ENCODE data around the gene SMIM15. TPM values are rescaled to one million over a fixed set of nuclear protein-coding genes. Genes with fewer than 3 reads are reported as not detected.

SMIM15 gene
- total and polyA plus RNA-seq, 10 of the 15 experiments (the other 5 are each of a cell fraction or from before 2014, with no cell fraction given): 13.8 to 83.3 (median 53.9) TPM

DNA sequence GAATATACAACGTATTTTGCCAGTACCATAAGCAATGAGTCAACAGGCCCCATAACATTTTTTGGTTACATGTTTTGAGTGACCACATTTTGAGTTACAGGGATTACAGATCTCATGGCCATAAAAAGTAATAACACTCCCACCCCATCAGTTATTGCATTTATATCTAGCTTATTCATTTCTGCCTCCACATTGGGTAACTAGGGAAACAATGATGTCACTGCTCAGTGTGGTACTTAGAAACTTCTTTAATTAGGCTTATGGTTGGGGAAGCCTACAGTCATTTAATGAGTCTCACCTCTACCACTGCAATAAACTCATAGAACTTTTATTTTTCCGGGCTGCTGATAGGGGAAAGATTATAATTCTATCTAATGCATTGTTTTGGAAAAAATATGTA is 39.9 kb upstream of the SMIM15 start (continued):
- no peak for TF ChIP-seq ATF3 (IDR thresholded peaks at IDR 0.05; ENCODE audit: borderline replicate concordance, extremely low read depth, low read depth, low read length)
- peak; percentile 42; the same call in 1 of the 2 replicates for TF ChIP-seq TCF12 (IDR thresholded peaks at IDR 0.05; ENCODE audit: low read depth, low read length)
- no peak for TF ChIP-seq KLF5 (IDR thresholded peaks at IDR 0.05; ENCODE audit: partially characterized antibody)
- TF ChIP-seq ZBTB40 (IDR thresholded peaks at IDR 0.05; ENCODE audit: borderline replicate concordance): no peak; the same call in 1 of the 2 replicates
- peak; percentile 83 for TF ChIP-seq BMI1 (IDR thresholded peaks at IDR 0.05; ENCODE audit: borderline replicate concordance)
- TF ChIP-seq KAT2A (conservative IDR thresholded peaks at IDR 0.05; ENCODE audit: control insufficient read depth, low read depth, low read length): no peak
- no peak for TF ChIP-seq NBN (IDR thresholded peaks at IDR 0.05)
- no peak for TF ChIP-seq BRCA1 (IDR thresholded peaks at IDR 0.05; ENCODE audit: low read depth, low read length)
- no peak for TF ChIP-seq HCFC1 (IDR thresholded peaks at IDR 0.05; ENCODE audit: low read length)
- 0 out of 2 replicates have a peak, but pooled peaks have one; percentile 24 for TF ChIP-seq TCF7 (IDR thresholded peaks at IDR 0.05; ENCODE audit: borderline replicate concordance)
- TF ChIP-seq NR2C2 (IDR thresholded peaks at IDR 0.05; ENCODE audit: borderline replicate concordance, control insufficient read depth, insufficient read length, low read depth): no peak
- no peak for TF ChIP-seq PML (IDR thresholded peaks at IDR 0.05; ENCODE audit: low read length)
- TF ChIP-seq MYB (IDR thresholded peaks at IDR 0.05; ENCODE audit: borderline replicate concordance, low read depth, low read length): no peak
- no peak for TF ChIP-seq SREBF2 (IDR thresholded peaks at IDR 0.05; ENCODE audit: low read length)
- TF ChIP-seq, protein P1, sequence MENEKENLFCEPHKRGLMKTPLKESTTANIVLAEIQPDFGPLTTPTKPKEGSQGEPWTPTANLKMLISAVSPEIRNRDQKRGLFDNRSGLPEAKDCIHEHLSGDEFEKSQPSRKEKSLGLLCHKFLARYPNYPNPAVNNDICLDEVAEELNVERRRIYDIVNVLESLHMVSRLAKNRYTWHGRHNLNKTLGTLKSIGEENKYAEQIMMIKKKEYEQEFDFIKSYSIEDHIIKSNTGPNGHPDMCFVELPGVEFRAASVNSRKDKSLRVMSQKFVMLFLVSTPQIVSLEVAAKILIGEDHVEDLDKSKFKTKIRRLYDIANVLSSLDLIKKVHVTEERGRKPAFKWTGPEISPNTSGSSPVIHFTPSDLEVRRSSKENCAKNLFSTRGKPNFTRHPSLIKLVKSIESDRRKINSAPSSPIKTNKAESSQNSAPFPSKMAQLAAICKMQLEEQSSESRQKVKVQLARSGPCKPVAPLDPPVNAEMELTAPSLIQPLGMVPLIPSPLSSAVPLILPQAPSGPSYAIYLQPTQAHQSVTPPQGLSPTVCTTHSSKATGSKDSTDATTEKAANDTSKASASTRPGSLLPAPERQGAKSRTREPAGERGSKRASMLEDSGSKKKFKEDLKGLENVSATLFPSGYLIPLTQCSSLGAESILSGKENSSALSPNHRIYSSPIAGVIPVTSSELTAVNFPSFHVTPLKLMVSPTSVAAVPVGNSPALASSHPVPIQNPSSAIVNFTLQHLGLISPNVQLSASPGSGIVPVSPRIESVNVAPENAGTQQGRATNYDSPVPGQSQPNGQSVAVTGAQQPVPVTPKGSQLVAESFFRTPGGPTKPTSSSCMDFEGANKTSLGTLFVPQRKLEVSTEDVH (IDR thresholded peaks at IDR 0.05; ENCODE audit: low read depth, partially characterized antibody): no peak
- TF ChIP-seq EZH2 (IDR thresholded peaks at IDR 0.05; ENCODE audit: borderline replicate concordance, control insufficient read depth, low read depth, low read length): no peak
- no peak for TF ChIP-seq NR2C1 (IDR thresholded peaks at IDR 0.05)
- TF ChIP-seq PKNOX1 (IDR thresholded peaks at IDR 0.05): peak; percentile 50
- peak; percentile 83 for TF ChIP-seq MEF2A (IDR thresholded peaks at IDR 0.05; ENCODE audit: insufficient read depth, low read depth, low read length)
- no peak for TF ChIP-seq RB1 (IDR thresholded peaks at IDR 0.05; ENCODE audit: borderline replicate concordance)

Measured in GM12878 (cell line).